ENCODE data around the gene CHST11.
A peak's percentile ranks its signal among the peaks of the same experiment; 100 is the strongest.
"Not testable (repeated sequence)": the region's sequence is repeated elsewhere in the genome, so short reads cannot be mapped to it uniquely, and the experiment has no call there.

CHST11 gene

GRCh38 chr12:104603545-104603973, 146.8 kb downstream of the CHST11 start:
- DNase-seq (ENCODE audit: low read depth in 3 of 3): no peak

GRCh38 chr12:104604070-104604994, 147.6 kb downstream of the CHST11 start:
- peak; percentile 19 to 39 (median 29) for DNase-seq (ENCODE audit: low read depth in 3 of 3)

- DNase-seq (ENCODE audit: low read depth in 3 of 3): no peak
These were observed 148.4 kb downstream of the CHST11 start for GRCh38 chr12:104604995-104605675.

- no peak for DNase-seq (ENCODE audit: low read depth in 3 of 3)
These were observed 148.9 kb downstream of the CHST11 start for GRCh38 chr12:104605685-104606084.

- DNase-seq (ENCODE audit: low read depth in 3 of 3): no peak
These were observed 152.2 kb downstream of the CHST11 start for GRCh38 chr12:104608998-104609397.

- DNase-seq (ENCODE audit: low read depth in 3 of 3): no peak
These were observed 152.7 kb downstream of the CHST11 start for GRCh38 chr12:104609445-104609844.

- no peak for DNase-seq (ENCODE audit: low read depth in 3 of 3)
These were observed 153.9 kb downstream of the CHST11 start for GRCh38 chr12:104610513-104611235.

- DNase-seq (ENCODE audit: low read depth in 3 of 3): no peak
These were observed 154.9 kb downstream of the CHST11 start for GRCh38 chr12:104611671-104612070.

- not testable (repeated sequence) for DNase-seq (ENCODE audit: low read depth in 3 of 3)
These were observed 156.6 kb downstream of the CHST11 start for GRCh38 chr12:104613372-104613771.

- no peak for DNase-seq (ENCODE audit: low read depth in 3 of 3)
These were observed 158.4 kb downstream of the CHST11 start for GRCh38 chr12:104615048-104615561.

GRCh38 chr12:104618691-104619090, 161.9 kb downstream of the CHST11 start:
- DNase-seq (ENCODE audit: low read depth in 3 of 3): no peak

GRCh38 chr12:104619305-104619704, 162.6 kb downstream of the CHST11 start:
- DNase-seq (ENCODE audit: low read depth in 3 of 3): no peak

GRCh38 chr12:104620837-104621531, 164.2 kb downstream of the CHST11 start:
- DNase-seq (ENCODE audit: low read depth in 3 of 3): no peak

- DNase-seq (ENCODE audit: low read depth in 3 of 3): no peak
These were observed 166.2 kb downstream of the CHST11 start for GRCh38 chr12:104622928-104623327.

GRCh38 chr12:104623883-104624282, 167.1 kb downstream of the CHST11 start:
- no peak for DNase-seq (ENCODE audit: low read depth in 3 of 3)

GRCh38 chr12:104624529-104624928, 167.8 kb downstream of the CHST11 start:
- no peak for DNase-seq (ENCODE audit: low read depth in 3 of 3)

- no peak for DNase-seq (ENCODE audit: low read depth in 3 of 3)
These were observed 169.5 kb downstream of the CHST11 start for GRCh38 chr12:104626069-104626837.

- DNase-seq (ENCODE audit: low read depth in 3 of 3): no peak
These were observed 170.7 kb downstream of the CHST11 start for GRCh38 chr12:104627231-104627989.

GRCh38 chr12:104627990-104628830, 171.5 kb downstream of the CHST11 start:
- DNase-seq (ENCODE audit: low read depth in 3 of 3): no peak
